Smooth muscle cell (in vitro differentiated cells): ENCODE results near the gene UNC5CL. TPM values are rescaled to one million over a fixed set of nuclear protein-coding genes. Genes with fewer than 3 reads are reported as not detected.
A peak's percentile ranks its signal among the peaks of the same experiment; 100 is the strongest.

ENCODE experiments used
- DNase-seq: peaks from one replicate; lab custom pipeline; 2025; ENCODE audit not compliant: unreplicated experiment; lab: John Stamatoyannopoulos, UW
- H2AFZ ChIP-seq: fragments of 200-600 bp; sonication (generic); 2 replicates; pipeline ENCODE4 v1.6.0; 2016; ENCODE audit warnings: antibody characterized with exemption, low read depth, mild to moderate bottlenecking
- H3F3A ChIP-seq: fragments of 200-600 bp; sonication (generic); 2 replicates; pipeline ENCODE4 v1.6.0; 2017; ENCODE audit warnings: antibody characterized with exemption, low read depth
- H3K27ac ChIP-seq: fragments of 200-600 bp; sonication (generic); 2 replicates; pipeline ENCODE4 v1.5.1; 2016; ENCODE audit warnings: low read depth, mild to moderate bottlenecking
- H3K27me3 ChIP-seq: fragments of 200-600 bp; sonication (generic); 2 replicates; pipeline ENCODE4 v1.6.1; 2016; ENCODE audit warnings: low read depth, mild to moderate bottlenecking
- H3K36me3 ChIP-seq: fragments of 200-600 bp; sonication (generic); 2 replicates; pipeline ENCODE4 v1.5.1; 2016; ENCODE audit warnings: low read depth
- H3K4me1 ChIP-seq: fragments of 200-600 bp; sonication (generic); 2 replicates; pipeline ENCODE4 v1.5.1; 2016; ENCODE audit warnings: low read depth
- H3K4me2 ChIP-seq: fragments of 200-600 bp; sonication (generic); 2 replicates; pipeline ENCODE4 v1.6.0; 2016; ENCODE audit warnings: mild to moderate bottlenecking
- H3K4me3 ChIP-seq: fragments of 200-600 bp; sonication (generic); 2 replicates; pipeline ENCODE4 v1.5.1; 2016; ENCODE audit warnings: mild to moderate bottlenecking
- H3K79me2 ChIP-seq: fragments of 200-600 bp; sonication (generic); 2 replicates; pipeline ENCODE4 v1.6.0; 2016; ENCODE audit warnings: low read depth, mild to moderate bottlenecking
- H3K9ac ChIP-seq: fragments of 200-600 bp; sonication (generic); 2 replicates; pipeline ENCODE4 v1.6.0; 2016; ENCODE audit warnings: low read depth
- H3K9me3 ChIP-seq: fragments of 200-600 bp; sonication (generic); replicated peaks from 2 replicates; pipeline ENCODE4 v1.5.1; 2016; ENCODE audit warnings: low read depth
- H4K20me1 ChIP-seq: fragments of 200-600 bp; sonication (generic); 2 replicates; pipeline ENCODE4 v1.6.0; 2016; ENCODE audit warnings: low read depth
- WGBS: methylation state at CpG from one replicate; pipeline ENCODE4 v1.1.7; 2016; ENCODE audit warnings: low lambda C conversion rate; 5-methylcytosine and 5-hydroxymethylcytosine counted together
- polyA plus RNA-seq: library from polyadenylated mRNA; unstranded; fragments of >200 nt; fragmentation: Nextera tagmentation; extraction: Ambion mirVana; gene quantifications from 2 replicates; pipeline ENCODE4 v1.2.1, GENCODE V29; 2016
- total RNA-seq: library from RNA; depleted of rRNA; stranded (reverse); fragments of >200 nt; gene quantifications from 2 replicates; pipeline ENCODE4 v1.2.3, GENCODE V29; 2014
- TF ChIP-seq, protein P1 (sequence below): fragments of 200-600 bp; sonication (generic); IDR thresholded peaks from 2 replicates; pipeline ENCODE4 v1.5.1; 2017; ENCODE audit warnings: borderline replicate concordance, mild to moderate bottlenecking, antibody characterized with exemption; ENCODE audit not compliant: insufficient read depth, poor library complexity, severe bottlenecking

The UNC5CL gene
- total and polyA plus RNA-seq, 2 experiments from 2014 or later = 1.1 to 3.4 TPM

DNA sequence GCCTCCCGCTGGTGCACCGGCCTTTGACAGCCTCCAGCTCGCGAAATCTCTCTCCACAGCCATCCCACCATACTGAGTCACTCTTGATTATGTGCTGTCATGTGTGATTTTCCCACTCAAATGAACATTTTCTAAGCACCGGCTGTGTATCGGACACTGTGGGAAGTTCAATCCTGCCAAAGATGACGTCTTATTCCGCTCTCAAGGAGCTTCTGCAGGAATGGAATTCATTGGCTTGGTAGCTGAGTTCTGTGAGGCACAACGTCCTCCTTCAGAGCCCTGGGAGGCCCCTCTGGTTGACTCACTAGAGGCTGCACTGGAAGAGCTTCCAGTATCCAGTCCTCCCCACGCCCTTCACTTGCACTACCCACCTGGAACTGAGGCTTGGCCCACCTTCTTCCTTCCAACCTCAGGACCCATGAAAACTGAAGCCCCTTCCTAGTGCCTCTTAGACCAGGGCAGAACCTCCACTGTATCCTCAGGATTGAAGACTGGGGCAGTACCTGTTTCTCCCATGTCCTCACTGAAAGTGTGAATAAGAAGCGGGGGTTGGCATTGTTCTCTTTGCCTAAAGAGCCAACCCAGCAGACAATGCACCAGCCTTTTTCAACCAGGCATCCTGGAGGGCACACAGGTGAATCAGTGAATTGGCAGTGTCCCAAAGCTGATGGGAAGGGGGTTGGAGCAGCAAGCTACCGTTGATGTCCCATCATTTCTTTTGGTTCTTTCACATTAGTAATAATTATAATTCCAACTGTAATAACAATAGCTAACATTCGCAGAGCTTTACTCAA is 1.7 kb downstream of the UNC5CL start:
- TF ChIP-seq, protein P1, sequence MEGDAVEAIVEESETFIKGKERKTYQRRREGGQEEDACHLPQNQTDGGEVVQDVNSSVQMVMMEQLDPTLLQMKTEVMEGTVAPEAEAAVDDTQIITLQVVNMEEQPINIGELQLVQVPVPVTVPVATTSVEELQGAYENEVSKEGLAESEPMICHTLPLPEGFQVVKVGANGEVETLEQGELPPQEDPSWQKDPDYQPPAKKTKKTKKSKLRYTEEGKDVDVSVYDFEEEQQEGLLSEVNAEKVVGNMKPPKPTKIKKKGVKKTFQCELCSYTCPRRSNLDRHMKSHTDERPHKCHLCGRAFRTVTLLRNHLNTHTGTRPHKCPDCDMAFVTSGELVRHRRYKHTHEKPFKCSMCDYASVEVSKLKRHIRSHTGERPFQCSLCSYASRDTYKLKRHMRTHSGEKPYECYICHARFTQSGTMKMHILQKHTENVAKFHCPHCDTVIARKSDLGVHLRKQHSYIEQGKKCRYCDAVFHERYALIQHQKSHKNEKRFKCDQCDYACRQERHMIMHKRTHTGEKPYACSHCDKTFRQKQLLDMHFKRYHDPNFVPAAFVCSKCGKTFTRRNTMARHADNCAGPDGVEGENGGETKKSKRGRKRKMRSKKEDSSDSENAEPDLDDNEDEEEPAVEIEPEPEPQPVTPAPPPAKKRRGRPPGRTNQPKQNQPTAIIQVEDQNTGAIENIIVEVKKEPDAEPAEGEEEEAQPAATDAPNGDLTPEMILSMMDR = no peak
- Histone ChIP-seq H3K79me2 (no peaks in the 10 kb centered on the region), H3K36me3 (no peaks in the 10 kb centered on the region), H3K9me3 (no peaks in the 10 kb centered on the region), H3F3A (no peaks in the 10 kb centered on the region), H3K4me3 (peak overlapping the region; percentile 14), H2AFZ (no peak overlapping the region), H3K27ac (peak overlapping the region; percentile 4), H3K4me1 (no peaks in the 10 kb centered on the region), H3K9ac (no peak overlapping the region), H4K20me1 (no peaks in the 10 kb centered on the region), H3K27me3 (no peaks in the 10 kb centered on the region), H3K4me2 (no peak overlapping the region)
- no peak for DNase-seq
- 83% methylated on average over 13 of the region's 13 CpGs for WGBS

DNA sequence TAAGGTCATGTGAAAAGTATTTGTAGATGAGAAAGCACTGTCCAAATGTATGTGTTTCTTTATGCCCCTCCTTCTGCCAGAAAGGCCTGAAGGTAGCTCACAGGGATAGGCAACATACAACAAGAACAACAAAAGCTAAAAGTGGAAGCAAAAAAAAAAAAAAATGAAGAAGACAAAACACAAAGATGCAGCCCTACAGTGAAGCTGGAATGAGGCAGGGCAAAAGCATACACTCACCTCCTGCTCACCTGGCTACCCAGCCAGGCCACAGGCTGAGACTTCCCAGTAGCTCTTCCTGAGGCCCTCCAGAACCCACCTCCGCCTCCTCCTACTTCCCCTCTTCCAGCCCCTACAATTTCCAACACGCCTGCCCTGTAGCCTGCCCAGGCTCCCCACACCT is 2.4 kb downstream of the UNC5CL start:
- peak overlapping the region; percentile 4 for H3K27ac ChIP-seq
- no peaks in the 10 kb centered on the region for H3K9me3 ChIP-seq
- no peak overlapping the region for H2AFZ ChIP-seq
- no peak for DNase-seq
- H3K79me2 ChIP-seq = no peaks in the 10 kb centered on the region
- no peaks in the 10 kb centered on the region for H4K20me1 ChIP-seq
- TF ChIP-seq, protein P1 = no peak
- H3K4me2 ChIP-seq = no peak overlapping the region
- no peaks in the 10 kb centered on the region for H3K4me1 ChIP-seq
- H3K36me3 ChIP-seq = no peaks in the 10 kb centered on the region
- no peak overlapping the region for H3K4me3 ChIP-seq
- WGBS = 90% methylated on average over 2 of the region's 2 CpGs
- H3K9ac ChIP-seq = no peak overlapping the region
- no peaks in the 10 kb centered on the region for H3K27me3 ChIP-seq
- H3F3A ChIP-seq = no peaks in the 10 kb centered on the region

GRCh38 chr6:41036186-41036585 is 2.8 kb downstream of the UNC5CL start:
- Histone ChIP-seq H3K4me1 (no peaks in the 10 kb centered on the region), H3K9ac (no peak overlapping the region), H4K20me1 (no peaks in the 10 kb centered on the region), H3K9me3 (no peaks in the 10 kb centered on the region), H3K36me3 (no peaks in the 10 kb centered on the region), H3K4me3 (no peak overlapping the region), H3F3A (no peaks in the 10 kb centered on the region), H3K4me2 (no peak overlapping the region), H3K27ac (peak overlapping the region; percentile 4), H3K27me3 (no peaks in the 10 kb centered on the region), H2AFZ (no peak overlapping the region), H3K79me2 (no peaks in the 10 kb centered on the region)
- DNase-seq = no peak
- 76% methylated on average over 3 of the region's 3 CpGs for WGBS
- TF ChIP-seq, protein P1 = no peak

GRCh38 chr6:41033776-41034175 is 5.2 kb downstream of the UNC5CL start:
- no peaks in the 10 kb centered on the region for H3F3A ChIP-seq
- 94% methylated on average over 13 of the region's 13 CpGs for WGBS
- TF ChIP-seq, protein P1 = no peak

More at GRCh38 chr6:41033776-41034175, 5.2 kb downstream of the UNC5CL start:
- Histone ChIP-seq H3K27ac (no peak overlapping the region), H2AFZ (no peak overlapping the region), H3K4me2 (no peak overlapping the region), H3K4me1 (peaks cover 2% of the 10 kb centered on the region), H3K9ac (no peak overlapping the region), H3K79me2 (no peaks in the 10 kb centered on the region), H3K9me3 (no peaks in the 10 kb centered on the region), H3K36me3 (no peaks in the 10 kb centered on the region), H4K20me1 (no peaks in the 10 kb centered on the region), H3K27me3 (no peaks in the 10 kb centered on the region), H3K4me3 (no peak overlapping the region)
- DNase-seq = no peak
